GM23338 (cell line): Measurements from ENCODE around the gene SERPINB10. TPM values are rescaled to one million over a fixed set of nuclear protein-coding genes. Genes with fewer than 3 reads are reported as not detected.

Experiments
- ATAC-seq: fragments of 200-7000 bp; cut with Tn5 transposase; 3 replicates; pipeline ENCODE4 v1.9.1; 2020
- DNase-seq: peaks from one replicate; pipeline ENCODE4 v3.0.0-alpha.2; 2015; ENCODE audit warnings: low spot score
- H2AFZ ChIP-seq: fragments of 200-600 bp; sonication (generic); 2 replicates; pipeline ENCODE4 v1.8.0; 2016; ENCODE audit warnings: antibody characterized with exemption, mild to moderate bottlenecking, moderate library complexity
- H3F3A ChIP-seq: fragments of 200-600 bp; sonication (generic); replicated peaks from 2 replicates; pipeline ENCODE4 v1.8.0; 2017; ENCODE audit warnings: antibody characterized with exemption, mixed run types, low read depth
- H3K27ac ChIP-seq: fragments of 200-600 bp; sonication (generic); 2 replicates; pipeline ENCODE4 v1.6.1; 2016; ENCODE audit warnings: low read depth
- H3K27me3 ChIP-seq: fragments of 200-600 bp; sonication (generic); 2 replicates; pipeline ENCODE4 v1.8.0; 2016; ENCODE audit warnings: mild to moderate bottlenecking, mixed run types, moderate library complexity; ENCODE audit not compliant: insufficient read depth
- H3K36me3 ChIP-seq: fragments of 200-600 bp; sonication (generic); 2 replicates; pipeline ENCODE4 v1.8.0; 2016; ENCODE audit warnings: mild to moderate bottlenecking; ENCODE audit not compliant: insufficient read depth
- H3K4me1 ChIP-seq: fragments of 200-600 bp; sonication (generic); 2 replicates; pipeline ENCODE4 v1.8.0; 2016; ENCODE audit warnings: mild to moderate bottlenecking, moderate library complexity; ENCODE audit not compliant: insufficient read depth
- H3K4me2 ChIP-seq: fragments of 200-600 bp; sonication (generic); 2 replicates; pipeline ENCODE4 v1.7.1; 2017; ENCODE audit warnings: mixed run types
- H3K4me3 ChIP-seq: fragments of 200-600 bp; sonication (generic); 2 replicates; pipeline ENCODE4 v1.6.1; 2016; ENCODE audit warnings: mixed run types
- H3K79me2 ChIP-seq: fragments of 200-600 bp; sonication (generic); replicated peaks from 2 replicates; pipeline ENCODE4 v1.8.0; 2017; ENCODE audit warnings: mild to moderate bottlenecking; ENCODE audit not compliant: insufficient read depth
- H3K9me2 ChIP-seq: fragments of 200-600 bp; sonication (generic); 2 replicates; pipeline ENCODE4 v1.8.0; 2017; ENCODE audit not compliant: insufficient read depth
- H4K20me1 ChIP-seq: fragments of 200-600 bp; sonication (generic); replicated peaks from 2 replicates; pipeline ENCODE4 v1.8.0; 2017; ENCODE audit warnings: mild to moderate bottlenecking; ENCODE audit not compliant: insufficient read depth
- H3K27ac Mint-ChIP-seq: 2 replicates; pipeline ENCODE4 v1.8.0; 2020; ENCODE audit warnings: inconsistent platforms, mild to moderate bottlenecking, moderate library complexity, mixed read lengths
- H3K27me3 Mint-ChIP-seq: 3 replicates; pipeline ENCODE4 v1.8.0; 2022; ENCODE audit warnings: low read depth, mild to moderate bottlenecking, moderate library complexity, mixed read lengths, inconsistent platforms; ENCODE audit not compliant: insufficient read depth, poor library complexity
- H3K36me3 Mint-ChIP-seq: 3 replicates; pipeline ENCODE4 v1.8.0; 2021; ENCODE audit warnings: low read depth, mild to moderate bottlenecking, inconsistent platforms, moderate library complexity, mixed read lengths
- H3K4me1 Mint-ChIP-seq: 3 replicates; pipeline ENCODE4 v1.8.0; 2020; ENCODE audit warnings: mild to moderate bottlenecking, inconsistent platforms, mixed read lengths
- H3K4me3 Mint-ChIP-seq: 3 replicates; pipeline ENCODE4 v1.8.0; 2021; ENCODE audit warnings: moderate library complexity, mild to moderate bottlenecking, inconsistent platforms, mixed read lengths
- H3K9me3 Mint-ChIP-seq: 3 replicates; pipeline ENCODE4 v1.8.0; 2020; ENCODE audit warnings: moderate library complexity, mild to moderate bottlenecking, inconsistent platforms, mixed read lengths
- CREB1 ChIP-seq: fragments of 250-450 bp; sonication (Bioruptor Pico); IDR thresholded peaks from 2 replicates; pipeline ENCODE4 v1.5.0; 2020; ENCODE audit warnings: low read depth, mild to moderate bottlenecking, moderate library complexity
- EZH2 ChIP-seq: fragments of 200-600 bp; sonication (generic); IDR thresholded peaks from one replicate; pipeline ENCODE4 v1.8.0; 2017; ENCODE audit warnings: antibody characterized with exemption, mild to moderate bottlenecking, low read depth; ENCODE audit not compliant: unreplicated experiment
- EZH2phosphoT487 ChIP-seq: fragments of 200-600 bp; sonication (generic); IDR thresholded peaks from one replicate; pipeline ENCODE4 v1.8.1; 2018; ENCODE audit warnings: antibody characterized with exemption; ENCODE audit not compliant: unreplicated experiment
- JUNB ChIP-seq: IDR thresholded peaks from one replicate; pipeline ENCODE4 v1.6.1; 2016; ENCODE audit warnings: antibody characterized with exemption; ENCODE audit not compliant: unreplicated experiment
- NANOG ChIP-seq: IDR thresholded peaks from 2 replicates; pipeline ENCODE4 v1.6.1; 2016; ENCODE audit warnings: antibody characterized with exemption, borderline replicate concordance
- POLR2AphosphoS5 ChIP-seq: IDR thresholded peaks from 2 replicates; pipeline ENCODE4 v1.6.1; 2016; ENCODE audit warnings: antibody characterized with exemption, low read depth
- STAT1 ChIP-seq: IDR thresholded peaks from one replicate; pipeline ENCODE4 v1.6.1; 2016; ENCODE audit warnings: antibody characterized with exemption; ENCODE audit not compliant: unreplicated experiment
- ZNF114 ChIP-seq: fragments of 250-450 bp; sonication (Bioruptor Pico); IDR thresholded peaks from 2 replicates; pipeline ENCODE4 v1.5.0; 2020; ENCODE audit warnings: mild to moderate bottlenecking, moderate library complexity
- ZNF331 ChIP-seq: fragments of 250-450 bp; sonication (Bioruptor Pico); IDR thresholded peaks from 2 replicates; pipeline ENCODE4 v1.5.0; 2020; ENCODE audit warnings: low read depth, mild to moderate bottlenecking, moderate library complexity
- polyA plus RNA-seq: library from polyadenylated mRNA; unstranded; fragments of >200 nt; fragmentation: Nextera tagmentation; extraction: Ambion mirVana; gene quantifications from 2 replicates; pipeline ENCODE4 v1.2.1, GENCODE V29; 2016
- total RNA-seq: library from RNA; depleted of rRNA; stranded (reverse); fragments of >200 nt; shearing (Covaris generic); gene quantifications from 2 replicates; pipeline ENCODE4 v1.2.3, GENCODE V29; 2014
- TF ChIP-seq, protein P1 (sequence below), 2 experiments: fragments of 200-600 bp in 1 of 2; sonication (generic) in 1 of 2; conservative IDR thresholded peaks; 2 replicates each; pipeline versions ENCODE4 v1.5.1 to v1.6.1; 2016 to 2017; ENCODE audit warnings: antibody characterized with exemption in 2 of 2, low read depth in 2 of 2, mild to moderate bottlenecking in 2 of 2, moderate library complexity in 1 of 2
- TF ChIP-seq, protein P2 (sequence below): IDR thresholded peaks from 2 replicates; pipeline ENCODE4 v1.6.1; 2016; ENCODE audit warnings: antibody characterized with exemption
- TF ChIP-seq, protein P3 (sequence below): IDR thresholded peaks from one replicate; pipeline ENCODE4 v1.6.1; 2018; ENCODE audit warnings: antibody characterized with exemption; ENCODE audit not compliant: unreplicated experiment
- TF ChIP-seq, protein P4 (sequence below): fragments of 250-450 bp; sonication (Bioruptor Pico); IDR thresholded peaks from 2 replicates; pipeline ENCODE4 v1.5.0; 2020; ENCODE audit warnings: mild to moderate bottlenecking, moderate library complexity

SERPINB10 gene
- total and polyA plus RNA-seq, 2 experiments from 2014 or later, result not detected

DNA sequence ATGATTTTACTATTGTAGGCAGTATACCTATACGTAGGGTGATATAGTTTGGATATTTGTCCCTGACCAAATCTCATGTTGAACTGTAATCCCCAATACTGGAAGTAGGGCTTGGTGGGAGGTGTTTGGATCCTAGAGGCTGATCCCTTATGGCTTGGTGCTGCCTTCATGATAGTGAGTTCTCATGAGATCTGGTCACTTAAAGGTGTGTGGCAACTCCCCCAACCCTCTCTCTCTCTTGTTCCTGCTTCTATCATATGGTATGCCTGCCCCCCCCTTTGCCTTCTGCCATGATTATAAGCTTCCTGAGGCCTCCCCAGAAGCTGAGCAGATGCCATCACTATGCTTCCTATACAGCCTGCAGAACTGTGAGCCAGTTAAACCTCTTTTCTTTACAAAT is 1.7 kb upstream of the SERPINB10 start:
- peaks cover 6% of the 10 kb centered on the region; the same call in 2 of the 3 replicates for H3K9me3 Mint-ChIP-seq
- H3F3A ChIP-seq, result no peaks in the 10 kb centered on the region
- H3K36me3 ChIP-seq, result no peaks in the 10 kb centered on the region
- no peak for ATAC-seq
- no peaks in the 10 kb centered on the region for H3K27me3 ChIP-seq
- no peak overlapping the region for H3K4me3 Mint-ChIP-seq
- no peaks in the 10 kb centered on the region for H3K79me2 ChIP-seq
- peaks cover 11% of the 10 kb centered on the region; the same call in 2 of the 3 replicates for H3K4me1 Mint-ChIP-seq
- H3K9me2 ChIP-seq, result peaks cover 11% of the 10 kb centered on the region; the same call in 1 of the 2 replicates
- H3K4me3 ChIP-seq, result no peak overlapping the region
- no peaks in the 10 kb centered on the region for H4K20me1 ChIP-seq
- no peak overlapping the region for H3K27ac Mint-ChIP-seq
- no peak for TF ChIP-seq POLR2AphosphoS5
- TF ChIP-seq EZH2phosphoT487, result no peak
- TF ChIP-seq CREB1 (CRISPR knock-in tag), result no peak
- TF ChIP-seq, protein P1, sequence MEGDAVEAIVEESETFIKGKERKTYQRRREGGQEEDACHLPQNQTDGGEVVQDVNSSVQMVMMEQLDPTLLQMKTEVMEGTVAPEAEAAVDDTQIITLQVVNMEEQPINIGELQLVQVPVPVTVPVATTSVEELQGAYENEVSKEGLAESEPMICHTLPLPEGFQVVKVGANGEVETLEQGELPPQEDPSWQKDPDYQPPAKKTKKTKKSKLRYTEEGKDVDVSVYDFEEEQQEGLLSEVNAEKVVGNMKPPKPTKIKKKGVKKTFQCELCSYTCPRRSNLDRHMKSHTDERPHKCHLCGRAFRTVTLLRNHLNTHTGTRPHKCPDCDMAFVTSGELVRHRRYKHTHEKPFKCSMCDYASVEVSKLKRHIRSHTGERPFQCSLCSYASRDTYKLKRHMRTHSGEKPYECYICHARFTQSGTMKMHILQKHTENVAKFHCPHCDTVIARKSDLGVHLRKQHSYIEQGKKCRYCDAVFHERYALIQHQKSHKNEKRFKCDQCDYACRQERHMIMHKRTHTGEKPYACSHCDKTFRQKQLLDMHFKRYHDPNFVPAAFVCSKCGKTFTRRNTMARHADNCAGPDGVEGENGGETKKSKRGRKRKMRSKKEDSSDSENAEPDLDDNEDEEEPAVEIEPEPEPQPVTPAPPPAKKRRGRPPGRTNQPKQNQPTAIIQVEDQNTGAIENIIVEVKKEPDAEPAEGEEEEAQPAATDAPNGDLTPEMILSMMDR (conservative IDR thresholded peaks at IDR 0.05; ENCODE audit: low read depth in 2 of 2), result no peak
- TF ChIP-seq ZNF114 (CRISPR knock-in tag), result no peak
- no peak for TF ChIP-seq STAT1
- TF ChIP-seq, protein P2, sequence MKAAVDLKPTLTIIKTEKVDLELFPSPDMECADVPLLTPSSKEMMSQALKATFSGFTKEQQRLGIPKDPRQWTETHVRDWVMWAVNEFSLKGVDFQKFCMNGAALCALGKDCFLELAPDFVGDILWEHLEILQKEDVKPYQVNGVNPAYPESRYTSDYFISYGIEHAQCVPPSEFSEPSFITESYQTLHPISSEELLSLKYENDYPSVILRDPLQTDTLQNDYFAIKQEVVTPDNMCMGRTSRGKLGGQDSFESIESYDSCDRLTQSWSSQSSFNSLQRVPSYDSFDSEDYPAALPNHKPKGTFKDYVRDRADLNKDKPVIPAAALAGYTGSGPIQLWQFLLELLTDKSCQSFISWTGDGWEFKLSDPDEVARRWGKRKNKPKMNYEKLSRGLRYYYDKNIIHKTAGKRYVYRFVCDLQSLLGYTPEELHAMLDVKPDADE, result no peak
- TF ChIP-seq NANOG, result no peak
- TF ChIP-seq, protein P3, sequence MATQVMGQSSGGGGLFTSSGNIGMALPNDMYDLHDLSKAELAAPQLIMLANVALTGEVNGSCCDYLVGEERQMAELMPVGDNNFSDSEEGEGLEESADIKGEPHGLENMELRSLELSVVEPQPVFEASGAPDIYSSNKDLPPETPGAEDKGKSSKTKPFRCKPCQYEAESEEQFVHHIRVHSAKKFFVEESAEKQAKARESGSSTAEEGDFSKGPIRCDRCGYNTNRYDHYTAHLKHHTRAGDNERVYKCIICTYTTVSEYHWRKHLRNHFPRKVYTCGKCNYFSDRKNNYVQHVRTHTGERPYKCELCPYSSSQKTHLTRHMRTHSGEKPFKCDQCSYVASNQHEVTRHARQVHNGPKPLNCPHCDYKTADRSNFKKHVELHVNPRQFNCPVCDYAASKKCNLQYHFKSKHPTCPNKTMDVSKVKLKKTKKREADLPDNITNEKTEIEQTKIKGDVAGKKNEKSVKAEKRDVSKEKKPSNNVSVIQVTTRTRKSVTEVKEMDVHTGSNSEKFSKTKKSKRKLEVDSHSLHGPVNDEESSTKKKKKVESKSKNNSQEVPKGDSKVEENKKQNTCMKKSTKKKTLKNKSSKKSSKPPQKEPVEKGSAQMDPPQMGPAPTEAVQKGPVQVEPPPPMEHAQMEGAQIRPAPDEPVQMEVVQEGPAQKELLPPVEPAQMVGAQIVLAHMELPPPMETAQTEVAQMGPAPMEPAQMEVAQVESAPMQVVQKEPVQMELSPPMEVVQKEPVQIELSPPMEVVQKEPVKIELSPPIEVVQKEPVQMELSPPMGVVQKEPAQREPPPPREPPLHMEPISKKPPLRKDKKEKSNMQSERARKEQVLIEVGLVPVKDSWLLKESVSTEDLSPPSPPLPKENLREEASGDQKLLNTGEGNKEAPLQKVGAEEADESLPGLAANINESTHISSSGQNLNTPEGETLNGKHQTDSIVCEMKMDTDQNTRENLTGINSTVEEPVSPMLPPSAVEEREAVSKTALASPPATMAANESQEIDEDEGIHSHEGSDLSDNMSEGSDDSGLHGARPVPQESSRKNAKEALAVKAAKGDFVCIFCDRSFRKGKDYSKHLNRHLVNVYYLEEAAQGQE, result no peak
- TF ChIP-seq, protein P4, sequence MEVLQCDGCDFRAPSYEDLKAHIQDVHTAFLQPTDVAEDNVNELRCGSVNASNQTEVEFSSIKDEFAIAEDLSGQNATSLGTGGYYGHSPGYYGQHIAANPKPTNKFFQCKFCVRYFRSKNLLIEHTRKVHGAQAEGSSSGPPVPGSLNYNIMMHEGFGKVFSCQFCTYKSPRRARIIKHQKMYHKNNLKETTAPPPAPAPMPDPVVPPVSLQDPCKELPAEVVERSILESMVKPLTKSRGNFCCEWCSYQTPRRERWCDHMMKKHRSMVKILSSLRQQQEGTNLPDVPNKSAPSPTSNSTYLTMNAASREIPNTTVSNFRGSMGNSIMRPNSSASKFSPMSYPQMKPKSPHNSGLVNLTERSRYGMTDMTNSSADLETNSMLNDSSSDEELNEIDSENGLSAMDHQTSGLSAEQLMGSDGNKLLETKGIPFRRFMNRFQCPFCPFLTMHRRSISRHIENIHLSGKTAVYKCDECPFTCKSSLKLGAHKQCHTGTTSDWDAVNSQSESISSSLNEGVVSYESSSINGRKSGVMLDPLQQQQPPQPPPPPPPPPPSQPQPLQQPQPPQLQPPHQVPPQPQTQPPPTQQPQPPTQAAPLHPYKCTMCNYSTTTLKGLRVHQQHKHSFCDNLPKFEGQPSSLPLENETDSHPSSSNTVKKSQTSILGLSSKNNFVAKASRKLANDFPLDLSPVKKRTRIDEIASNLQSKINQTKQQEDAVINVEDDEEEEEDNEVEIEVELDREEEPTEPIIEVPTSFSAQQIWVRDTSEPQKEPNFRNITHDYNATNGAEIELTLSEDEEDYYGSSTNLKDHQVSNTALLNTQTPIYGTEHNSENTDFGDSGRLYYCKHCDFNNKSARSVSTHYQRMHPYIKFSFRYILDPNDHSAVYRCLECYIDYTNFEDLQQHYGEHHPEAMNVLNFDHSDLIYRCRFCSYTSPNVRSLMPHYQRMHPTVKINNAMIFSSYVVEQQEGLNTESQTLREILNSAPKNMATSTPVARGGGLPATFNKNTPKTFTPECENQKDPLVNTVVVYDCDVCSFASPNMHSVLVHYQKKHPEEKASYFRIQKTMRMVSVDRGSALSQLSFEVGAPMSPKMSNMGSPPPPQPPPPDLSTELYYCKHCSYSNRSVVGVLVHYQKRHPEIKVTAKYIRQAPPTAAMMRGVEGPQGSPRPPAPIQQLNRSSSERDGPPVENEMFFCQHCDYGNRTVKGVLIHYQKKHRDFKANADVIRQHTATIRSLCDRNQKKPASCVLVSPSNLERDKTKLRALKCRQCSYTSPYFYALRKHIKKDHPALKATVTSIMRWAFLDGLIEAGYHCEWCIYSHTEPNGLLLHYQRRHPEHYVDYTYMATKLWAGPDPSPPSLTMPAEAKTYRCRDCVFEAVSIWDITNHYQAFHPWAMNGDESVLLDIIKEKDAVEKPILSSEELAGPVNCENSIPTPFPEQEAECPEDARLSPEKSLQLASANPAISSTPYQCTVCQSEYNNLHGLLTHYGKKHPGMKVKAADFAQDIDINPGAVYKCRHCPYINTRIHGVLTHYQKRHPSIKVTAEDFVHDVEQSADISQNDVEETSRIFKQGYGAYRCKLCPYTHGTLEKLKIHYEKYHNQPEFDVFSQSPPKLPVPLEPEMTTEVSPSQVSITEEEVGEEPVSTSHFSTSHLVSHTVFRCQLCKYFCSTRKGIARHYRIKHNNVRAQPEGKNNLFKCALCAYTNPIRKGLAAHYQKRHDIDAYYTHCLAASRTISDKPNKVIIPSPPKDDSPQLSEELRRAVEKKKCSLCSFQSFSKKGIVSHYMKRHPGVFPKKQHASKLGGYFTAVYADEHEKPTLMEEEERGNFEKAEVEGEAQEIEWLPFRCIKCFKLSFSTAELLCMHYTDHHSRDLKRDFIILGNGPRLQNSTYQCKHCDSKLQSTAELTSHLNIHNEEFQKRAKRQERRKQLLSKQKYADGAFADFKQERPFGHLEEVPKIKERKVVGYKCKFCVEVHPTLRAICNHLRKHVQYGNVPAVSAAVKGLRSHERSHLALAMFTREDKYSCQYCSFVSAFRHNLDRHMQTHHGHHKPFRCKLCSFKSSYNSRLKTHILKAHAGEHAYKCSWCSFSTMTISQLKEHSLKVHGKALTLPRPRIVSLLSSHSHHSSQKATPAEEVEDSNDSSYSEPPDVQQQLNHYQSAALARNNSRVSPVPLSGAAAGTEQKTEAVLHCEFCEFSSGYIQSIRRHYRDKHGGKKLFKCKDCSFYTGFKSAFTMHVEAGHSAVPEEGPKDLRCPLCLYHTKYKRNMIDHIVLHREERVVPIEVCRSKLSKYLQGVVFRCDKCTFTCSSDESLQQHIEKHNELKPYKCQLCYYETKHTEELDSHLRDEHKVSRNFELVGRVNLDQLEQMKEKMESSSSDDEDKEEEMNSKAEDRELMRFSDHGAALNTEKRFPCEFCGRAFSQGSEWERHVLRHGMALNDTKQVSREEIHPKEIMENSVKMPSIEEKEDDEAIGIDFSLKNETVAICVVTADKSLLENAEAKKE (CRISPR knock-in tag), result no peak
- no peak for TF ChIP-seq ZNF331 (CRISPR knock-in tag)
- TF ChIP-seq EZH2, result no peak
- no peak for TF ChIP-seq JUNB
- peaks cover 5% of the 10 kb centered on the region; the same call in 1 of the 3 replicates for H3K36me3 Mint-ChIP-seq
- H3K27me3 Mint-ChIP-seq, result no peaks in the 10 kb centered on the region
- no peak overlapping the region for H2AFZ ChIP-seq
- peaks cover 11% of the 10 kb centered on the region for H3K4me1 ChIP-seq
- H3K27ac ChIP-seq, result no peak overlapping the region
- no peak overlapping the region for H3K4me2 ChIP-seq
- no peak for DNase-seq
